ENCODE results near the gene RNF40.

Gene RNF40

DNA sequence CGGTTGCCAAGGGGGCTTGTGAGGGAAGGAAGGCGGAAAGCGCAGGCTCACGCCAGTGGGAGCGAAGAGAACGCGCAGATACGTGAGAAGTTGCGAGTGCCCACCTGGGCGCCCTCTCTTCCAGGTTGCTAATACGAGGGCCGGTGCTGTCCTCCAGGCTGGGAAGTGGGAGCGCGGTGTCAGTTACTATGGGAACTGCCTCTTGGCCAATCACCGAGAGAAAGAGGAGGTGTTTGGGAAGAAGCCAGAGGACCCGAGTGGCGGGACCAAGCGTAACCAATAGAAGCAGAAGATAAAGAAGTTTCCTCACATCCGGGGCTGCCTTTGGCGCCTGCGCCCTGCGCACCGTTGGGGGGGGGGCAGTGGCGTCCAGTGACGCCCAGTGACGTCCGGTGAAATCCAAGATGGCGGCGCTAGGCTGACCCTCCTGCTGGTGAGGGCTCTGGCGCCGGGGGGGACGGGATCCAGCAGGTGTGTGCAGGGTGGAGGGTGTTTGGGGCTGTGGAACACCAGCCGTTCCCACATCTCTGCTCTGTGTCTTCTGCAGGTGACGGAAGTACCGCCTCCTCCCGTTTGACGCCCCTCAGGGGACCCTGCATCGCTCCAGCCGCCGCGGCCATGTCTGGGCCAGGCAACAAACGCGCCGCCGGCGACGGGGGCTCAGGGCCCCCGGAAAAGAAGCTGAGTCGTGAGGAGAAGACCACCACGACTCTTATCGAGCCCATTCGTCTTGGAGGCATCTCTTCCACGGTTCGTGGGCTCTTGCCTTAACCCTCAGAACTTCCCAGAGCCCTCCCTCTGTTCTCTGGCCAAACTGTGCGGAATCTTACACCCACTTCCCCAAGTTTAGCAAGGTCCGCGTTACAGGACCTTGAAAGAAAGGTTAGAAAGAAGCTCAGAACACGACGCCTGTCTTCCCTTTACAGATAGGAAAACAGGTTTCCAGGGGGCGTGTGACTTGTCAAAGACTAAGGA is at the start of gene RNF40, which contains the start of gene CFAP119:
Gene RNF40, plus strand, starts transcription at position 395 of the 975 bp plus-strand sequence. Its CDS starts 224 bp downstream, at position 619.
Gene CFAP119, minus strand, starts transcription at position 135 of the 975 bp plus-strand sequence. CDS start 314 bp downstream, outside the sequence.
- DNase-seq: peak; percentile 94

DNA sequence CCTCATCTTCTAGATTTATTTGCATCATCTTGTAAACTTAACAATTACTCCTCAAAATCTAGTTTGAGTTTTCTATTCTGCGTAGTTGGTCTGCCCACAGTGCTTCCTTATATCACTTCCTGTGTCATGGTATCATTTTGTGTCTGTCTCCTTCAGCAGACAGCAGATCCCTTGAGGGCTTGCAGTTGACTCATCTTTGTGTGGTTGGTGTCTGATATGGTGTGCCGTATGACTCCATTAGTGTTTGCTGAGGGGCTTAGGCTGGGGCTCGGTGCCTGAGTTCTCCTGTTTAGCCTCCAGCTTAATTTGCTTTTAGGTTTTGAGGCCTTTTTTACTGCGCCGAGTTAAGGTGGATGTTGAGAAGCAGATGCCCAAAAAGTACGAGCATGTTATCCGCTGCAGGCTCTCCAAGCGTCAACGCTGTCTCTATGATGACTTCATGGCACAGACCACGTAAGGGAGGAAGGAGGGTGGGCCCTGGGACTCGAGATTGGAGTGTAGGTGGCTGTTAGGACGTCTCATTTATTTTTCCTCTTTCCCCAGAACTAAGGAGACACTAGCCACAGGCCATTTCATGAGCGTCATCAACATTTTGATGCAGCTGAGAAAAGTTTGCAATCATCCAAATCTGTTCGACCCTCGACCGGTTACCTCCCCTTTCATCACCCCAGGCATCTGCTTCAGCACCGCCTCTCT is 46.2 kb upstream of the RNF40 start:
- peak; percentile 61 to 65 for DNase-seq

DNA sequence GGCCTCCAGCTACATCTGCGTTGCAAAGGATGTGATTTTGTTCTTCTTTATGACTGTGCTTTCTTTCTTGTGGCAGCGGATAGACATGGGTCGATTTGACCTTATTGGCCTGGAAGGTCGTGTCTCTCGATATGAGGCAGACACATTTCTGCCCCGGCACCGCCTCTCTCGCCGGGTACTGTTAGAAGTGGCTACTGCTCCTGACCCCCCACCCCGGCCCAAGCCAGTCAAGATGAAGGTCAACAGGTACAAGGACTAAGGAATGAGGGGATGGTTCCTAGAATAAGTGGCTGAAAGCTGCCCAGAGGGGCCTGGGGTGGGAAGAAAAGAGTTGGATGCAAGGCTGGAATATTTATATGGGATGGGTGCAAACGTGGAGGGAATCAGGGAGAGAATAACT is 42.0 kb upstream of the RNF40 start:
- DNase-seq: no peak

DNA sequence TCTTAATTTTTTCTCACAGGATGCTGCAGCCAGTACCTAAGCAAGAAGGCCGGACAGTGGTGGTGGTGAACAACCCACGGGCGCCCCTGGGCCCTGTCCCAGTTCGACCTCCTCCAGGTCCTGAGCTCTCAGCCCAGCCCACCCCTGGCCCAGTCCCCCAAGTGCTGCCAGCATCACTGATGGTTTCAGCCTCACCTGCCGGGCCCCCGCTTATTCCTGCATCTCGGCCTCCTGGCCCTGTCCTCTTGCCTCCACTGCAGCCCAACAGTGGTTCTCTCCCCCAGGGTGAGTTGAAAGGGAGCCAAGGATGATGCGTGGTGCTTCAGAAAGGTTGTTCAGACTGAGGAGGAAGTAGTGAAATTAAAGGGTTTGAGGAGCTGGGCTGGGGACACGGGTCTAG is 41.4 kb upstream of the RNF40 start:
- no peak for DNase-seq

DNA sequence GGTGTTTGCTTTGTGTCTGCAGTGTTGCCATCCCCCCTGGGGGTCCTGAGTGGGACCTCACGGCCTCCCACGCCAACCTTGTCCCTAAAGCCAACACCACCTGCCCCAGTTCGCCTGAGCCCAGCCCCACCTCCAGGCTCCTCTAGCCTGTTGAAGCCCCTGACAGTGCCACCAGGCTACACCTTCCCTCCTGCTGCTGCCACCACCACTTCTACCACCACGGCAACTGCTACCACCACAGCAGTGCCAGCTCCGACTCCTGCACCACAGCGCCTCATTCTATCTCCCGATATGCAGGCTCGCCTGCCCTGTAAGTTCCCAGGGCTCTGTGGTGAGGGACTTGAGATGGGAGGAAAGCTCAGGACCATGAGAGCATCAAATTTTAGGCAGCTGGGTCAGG is 41.0 kb upstream of the RNF40 start:
- DNase-seq: no peak

DNA sequence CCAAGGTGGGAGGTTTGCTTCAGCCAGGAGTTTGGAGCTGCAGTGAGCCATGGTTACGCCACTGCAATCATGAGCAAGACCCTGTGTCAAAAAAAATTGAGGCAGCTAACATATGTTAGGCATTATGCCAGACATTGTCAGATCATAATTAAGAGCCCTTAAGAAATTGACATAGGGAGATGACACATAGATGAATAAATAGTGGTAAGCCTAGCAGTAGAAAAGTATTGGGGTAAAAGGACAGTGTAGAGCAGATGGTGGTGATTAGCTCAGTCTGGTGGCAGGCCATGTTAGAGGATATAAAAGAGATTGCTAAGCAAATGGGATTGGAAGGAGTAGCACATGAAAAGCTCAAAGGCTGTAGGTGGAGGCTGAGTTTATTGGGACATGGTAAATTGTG is 40.5 kb upstream of the RNF40 start:
- no peak for DNase-seq

DNA sequence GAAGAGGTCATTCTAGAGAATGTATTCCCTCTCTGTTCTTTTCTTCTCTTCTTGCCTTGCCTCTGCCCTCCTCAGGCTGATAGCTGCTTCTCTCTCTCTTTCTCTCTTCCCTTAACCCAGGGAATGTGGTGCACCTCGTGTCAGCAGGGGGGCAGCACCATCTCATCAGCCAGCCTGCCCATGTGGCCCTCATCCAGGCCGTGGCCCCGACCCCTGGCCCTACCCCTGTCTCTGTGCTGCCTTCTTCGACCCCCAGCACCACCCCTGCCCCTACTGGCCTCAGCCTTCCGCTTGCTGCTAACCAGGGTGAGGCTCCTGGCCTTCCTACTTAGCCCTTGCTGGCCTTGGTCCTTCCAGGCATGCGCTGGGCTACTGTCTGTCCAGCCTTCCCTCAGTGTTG is 39.7 kb upstream of the RNF40 start:
- DNase-seq: no peak

DNA sequence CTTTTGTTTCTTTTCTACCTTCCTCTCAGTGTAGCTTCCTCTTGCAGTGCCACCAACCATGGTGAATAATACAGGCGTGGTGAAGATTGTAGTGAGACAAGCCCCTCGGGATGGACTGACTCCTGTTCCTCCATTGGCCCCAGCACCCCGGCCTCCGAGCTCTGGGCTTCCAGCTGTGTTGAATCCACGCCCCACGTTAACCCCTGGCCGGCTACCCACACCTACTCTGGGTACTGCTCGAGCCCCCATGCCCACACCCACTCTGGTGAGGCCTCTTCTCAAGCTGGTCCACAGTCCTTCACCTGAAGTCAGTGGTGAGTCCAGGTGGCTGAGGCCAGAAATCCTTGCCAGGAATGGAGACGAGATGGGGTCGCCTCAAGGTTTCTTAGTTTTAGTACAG is 39.2 kb upstream of the RNF40 start:
- no peak for DNase-seq

DNA sequence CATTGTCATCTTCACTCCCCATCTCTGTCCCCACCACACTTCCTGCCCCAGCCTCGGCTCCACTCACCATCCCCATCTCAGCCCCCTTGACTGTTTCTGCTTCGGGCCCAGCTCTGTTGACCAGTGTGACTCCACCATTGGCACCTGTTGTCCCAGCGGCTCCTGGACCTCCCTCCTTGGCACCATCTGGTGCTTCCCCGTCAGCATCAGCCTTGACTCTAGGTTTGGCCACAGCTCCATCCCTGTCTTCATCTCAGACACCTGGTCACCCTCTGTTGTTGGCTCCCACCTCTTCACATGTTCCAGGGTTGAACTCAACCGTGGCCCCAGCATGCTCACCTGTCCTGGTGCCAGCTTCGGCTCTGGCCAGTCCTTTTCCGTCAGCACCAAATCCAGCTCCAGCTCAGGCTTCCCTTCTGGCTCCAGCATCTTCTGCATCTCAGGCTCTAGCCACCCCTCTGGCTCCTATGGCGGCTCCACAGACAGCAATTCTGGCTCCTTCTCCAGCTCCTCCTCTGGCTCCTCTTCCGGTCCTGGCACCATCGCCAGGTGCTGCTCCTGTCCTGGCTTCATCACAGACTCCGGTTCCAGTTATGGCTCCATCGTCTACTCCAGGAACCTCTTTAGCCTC is 38.3 kb upstream of the RNF40 start:
- no peak for DNase-seq

DNA sequence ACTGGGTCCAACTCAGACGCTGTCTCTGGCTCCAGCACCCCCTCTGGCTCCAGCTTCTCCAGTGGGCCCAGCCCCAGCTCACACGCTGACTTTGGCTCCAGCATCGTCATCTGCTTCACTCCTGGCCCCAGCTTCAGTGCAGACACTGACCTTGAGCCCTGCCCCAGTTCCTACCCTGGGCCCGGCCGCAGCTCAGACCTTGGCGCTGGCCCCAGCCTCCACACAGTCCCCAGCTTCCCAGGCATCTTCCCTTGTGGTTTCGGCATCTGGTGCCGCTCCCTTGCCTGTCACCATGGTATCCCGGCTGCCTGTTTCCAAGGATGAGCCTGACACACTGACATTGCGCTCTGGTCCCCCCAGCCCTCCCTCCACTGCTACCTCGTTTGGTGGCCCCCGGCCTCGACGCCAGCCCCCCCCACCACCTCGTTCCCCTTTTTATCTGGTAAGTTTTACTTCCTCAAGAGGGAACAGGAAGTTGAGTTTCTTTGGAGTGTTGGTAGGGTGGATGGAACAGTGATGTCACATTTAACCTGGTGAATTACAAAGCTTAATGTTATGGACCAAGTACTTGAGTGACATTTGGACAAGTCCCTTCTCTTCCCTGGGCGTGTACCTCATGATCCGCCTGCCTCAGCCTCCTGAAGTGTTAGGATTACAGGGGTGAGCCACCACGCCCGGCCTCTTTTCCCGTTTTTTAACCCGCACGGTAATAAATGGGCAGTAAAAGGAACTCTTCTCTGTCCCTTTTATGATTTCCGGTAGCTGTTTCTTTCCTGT is 37.3 kb upstream of the RNF40 start:
- peak; percentile 14 to 46 for DNase-seq

DNA sequence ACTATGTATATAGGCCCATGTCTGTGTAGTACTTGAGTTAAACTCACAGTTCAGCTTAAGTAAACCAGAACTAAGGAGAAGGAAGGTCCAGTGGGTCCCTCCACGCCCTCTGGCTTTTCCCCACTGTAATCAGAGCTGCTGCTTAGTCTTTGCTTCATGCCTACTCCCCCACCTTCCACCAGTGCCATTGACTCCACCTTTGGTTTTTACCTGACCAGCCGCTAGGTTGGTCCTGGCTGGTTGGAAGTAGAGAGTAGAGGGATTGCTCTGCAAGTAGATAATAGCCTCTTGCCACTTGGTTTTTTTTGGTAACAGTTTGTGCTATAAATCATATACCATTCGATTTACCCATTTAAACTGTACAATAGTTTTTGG is 36.7 kb upstream of the RNF40 start:
- no peak for DNase-seq

DNA sequence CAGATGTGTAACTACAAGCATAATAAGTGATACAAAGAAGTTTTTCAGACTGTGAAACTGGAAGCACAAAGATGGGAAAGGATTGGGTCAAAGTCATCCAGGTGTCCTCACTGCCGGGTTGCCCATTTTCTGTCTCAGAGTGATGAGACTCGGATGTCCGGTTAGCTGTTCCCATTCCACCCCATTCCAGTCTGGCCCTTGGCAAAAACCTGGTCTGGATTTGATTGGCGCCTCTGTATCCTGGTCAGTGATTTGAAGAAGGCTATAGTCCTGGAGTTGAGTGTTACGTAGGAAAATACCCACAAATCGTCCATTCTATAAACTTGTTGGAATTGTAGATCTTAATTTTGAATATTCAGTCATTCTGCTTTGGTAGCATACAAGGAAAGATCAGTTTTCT is 33.8 kb upstream of the RNF40 start:
- no peak for DNase-seq

DNA sequence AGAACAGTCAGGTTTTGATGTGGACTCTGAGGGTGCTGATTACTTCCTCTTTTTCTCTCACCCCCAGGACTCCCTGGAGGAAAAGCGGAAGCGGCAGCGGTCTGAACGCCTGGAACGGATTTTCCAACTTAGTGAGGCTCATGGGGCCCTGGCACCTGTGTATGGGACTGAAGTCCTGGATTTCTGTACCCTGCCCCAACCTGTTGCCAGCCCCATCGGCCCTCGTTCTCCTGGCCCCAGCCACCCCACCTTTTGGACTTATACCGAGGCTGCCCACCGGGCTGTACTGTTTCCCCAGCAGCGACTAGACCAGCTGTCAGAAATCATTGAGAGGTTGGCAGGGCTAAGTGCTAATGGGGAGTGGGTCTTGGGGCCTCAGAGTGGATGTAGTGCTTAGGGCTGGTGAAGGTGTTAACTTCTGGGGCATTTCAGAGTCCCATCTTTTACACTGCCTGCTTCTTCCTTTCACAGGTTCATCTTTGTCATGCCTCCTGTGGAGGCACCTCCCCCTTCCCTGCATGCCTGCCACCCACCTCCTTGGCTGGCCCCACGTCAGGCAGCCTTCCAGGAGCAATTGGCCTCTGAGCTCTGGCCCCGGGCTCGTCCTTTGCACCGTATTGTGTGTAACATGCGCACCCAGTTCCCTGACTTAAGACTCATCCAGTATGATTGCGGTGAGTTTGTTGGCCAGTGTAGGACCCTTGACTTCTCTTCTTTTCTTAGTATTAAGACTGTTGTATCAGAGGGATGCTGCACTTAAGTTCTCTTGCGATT is 33.0 kb upstream of the RNF40 start:
- DNase-seq: peak in 1 of 2 donors; percentile 39

DNA sequence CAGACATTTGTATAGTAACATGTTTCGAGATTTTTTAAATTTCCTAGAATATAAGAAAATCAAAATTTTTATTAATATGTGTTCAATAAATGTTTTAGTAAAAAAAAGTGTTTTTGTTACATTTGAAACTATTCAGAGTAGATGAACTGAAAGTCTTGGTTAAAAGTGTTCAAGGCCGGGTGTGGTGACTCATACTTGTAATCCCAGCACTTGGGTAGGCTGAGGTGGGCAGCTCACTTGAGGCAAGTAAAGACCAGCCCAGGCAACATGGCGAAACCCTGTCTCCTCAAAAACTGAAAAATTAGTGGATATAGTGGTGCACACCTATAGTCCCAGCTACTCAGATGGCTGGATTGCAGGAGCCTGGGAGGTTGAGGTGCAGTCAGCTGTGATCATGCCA is 30.7 kb upstream of the RNF40 start:
- DNase-seq: no peak

DNA sequence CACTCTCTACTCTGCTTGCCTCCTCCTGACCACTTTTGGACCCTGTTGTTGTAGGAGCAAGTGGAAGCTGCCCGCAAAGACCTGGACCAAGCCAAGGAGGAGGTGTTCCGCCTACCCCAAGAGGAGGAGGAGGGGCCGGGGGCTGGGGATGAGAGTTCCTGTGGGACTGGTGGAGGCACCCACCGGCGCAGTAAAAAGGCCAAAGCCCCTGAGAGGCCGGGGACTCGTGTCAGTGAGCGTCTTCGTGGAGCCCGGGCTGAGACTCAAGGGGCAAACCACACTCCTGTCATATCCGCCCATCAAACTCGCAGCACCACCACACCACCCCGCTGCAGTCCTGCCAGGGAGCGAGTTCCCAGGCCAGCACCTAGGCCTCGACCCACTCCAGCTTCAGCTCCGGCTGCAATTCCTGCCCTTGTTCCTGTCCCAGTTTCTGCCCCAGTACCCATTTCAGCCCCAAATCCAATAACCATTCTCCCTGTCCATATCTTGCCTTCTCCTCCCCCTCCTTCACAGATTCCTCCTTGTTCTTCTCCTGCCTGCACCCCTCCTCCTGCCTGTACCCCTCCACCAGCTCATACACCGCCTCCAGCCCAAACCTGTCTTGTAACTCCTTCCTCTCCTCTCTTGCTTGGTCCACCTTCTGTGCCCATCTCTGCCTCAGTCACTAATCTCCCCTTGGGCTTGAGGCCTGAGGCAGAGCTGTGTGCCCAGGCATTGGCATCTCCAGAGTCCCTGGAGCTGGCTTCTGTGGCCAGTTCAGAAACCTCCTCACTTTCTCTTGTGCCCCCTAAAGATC is 24.9 kb upstream of the RNF40 start:
- DNase-seq: no peak

DNA sequence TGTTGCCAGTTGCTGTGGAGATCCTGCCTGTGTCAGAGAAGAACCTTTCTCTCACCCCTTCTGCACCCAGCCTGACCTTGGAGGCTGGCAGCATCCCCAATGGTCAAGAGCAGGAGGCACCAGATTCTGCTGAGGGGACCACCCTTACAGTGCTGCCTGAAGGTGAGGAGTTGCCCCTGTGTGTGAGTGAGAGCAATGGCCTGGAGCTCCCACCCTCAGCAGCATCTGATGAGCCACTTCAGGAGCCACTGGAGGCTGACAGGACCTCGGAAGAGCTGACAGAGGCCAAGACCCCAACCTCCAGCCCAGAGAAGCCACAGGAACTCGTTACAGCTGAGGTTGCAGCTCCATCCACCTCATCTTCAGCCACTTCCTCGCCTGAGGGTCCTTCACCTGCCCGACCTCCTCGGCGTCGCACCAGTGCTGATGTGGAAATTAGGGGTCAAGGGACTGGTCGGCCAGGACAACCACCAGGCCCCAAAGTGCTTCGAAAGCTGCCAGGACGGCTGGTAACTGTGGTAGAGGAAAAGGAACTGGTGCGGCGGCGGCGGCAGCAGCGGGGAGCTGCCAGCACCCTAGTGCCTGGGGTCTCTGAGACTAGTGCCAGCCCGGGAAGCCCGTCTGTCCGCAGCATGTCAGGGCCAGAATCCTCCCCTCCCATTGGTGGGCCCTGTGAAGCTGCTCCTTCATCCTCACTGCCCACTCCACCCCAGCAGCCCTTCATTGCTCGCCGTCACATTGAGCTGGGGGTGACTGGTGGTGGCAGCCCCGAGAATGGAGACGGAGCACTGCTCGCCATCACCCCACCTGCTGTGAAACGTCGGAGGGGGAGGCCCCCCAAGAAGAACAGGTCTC is 24.1 kb upstream of the RNF40 start:
- DNase-seq: no peak

DNA sequence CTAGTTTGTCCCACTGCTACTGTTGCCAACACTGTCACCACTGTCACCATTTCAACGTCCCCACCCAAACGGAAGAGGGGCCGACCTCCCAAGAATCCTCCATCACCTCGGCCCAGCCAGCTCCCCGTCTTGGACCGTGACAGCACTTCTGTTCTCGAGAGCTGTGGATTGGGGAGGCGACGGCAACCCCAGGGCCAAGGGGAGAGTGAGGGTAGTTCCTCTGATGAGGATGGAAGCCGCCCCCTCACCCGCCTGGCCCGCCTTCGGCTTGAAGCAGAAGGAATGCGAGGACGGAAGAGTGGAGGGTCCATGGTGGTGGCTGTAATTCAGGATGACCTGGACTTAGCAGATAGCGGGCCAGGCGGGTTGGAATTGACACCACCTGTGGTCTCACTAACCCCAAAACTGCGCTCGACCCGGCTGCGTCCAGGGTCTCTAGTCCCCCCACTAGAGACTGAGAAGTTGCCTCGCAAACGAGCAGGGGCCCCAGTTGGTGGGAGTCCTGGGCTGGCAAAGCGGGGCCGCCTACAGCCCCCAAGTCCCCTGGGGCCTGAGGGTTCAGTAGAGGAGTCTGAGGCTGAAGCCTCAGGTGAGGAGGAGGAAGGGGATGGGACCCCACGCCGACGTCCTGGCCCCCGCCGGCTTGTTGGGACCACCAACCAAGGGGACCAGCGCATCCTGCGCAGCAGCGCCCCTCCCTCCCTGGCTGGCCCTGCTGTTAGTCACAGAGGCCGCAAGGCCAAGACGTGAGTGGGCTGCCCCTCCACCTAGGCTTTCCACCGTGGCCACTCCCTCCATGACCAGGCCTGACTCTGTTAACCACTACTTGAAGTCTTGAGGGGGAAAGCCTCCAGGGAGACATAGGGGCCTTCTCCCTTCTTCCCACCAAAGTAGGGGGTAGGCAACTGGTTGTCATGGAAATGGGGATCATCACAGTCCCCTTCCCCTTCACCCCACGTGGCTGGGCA is 22.9 kb upstream of the RNF40 start:
- DNase-seq: no peak

DNA sequence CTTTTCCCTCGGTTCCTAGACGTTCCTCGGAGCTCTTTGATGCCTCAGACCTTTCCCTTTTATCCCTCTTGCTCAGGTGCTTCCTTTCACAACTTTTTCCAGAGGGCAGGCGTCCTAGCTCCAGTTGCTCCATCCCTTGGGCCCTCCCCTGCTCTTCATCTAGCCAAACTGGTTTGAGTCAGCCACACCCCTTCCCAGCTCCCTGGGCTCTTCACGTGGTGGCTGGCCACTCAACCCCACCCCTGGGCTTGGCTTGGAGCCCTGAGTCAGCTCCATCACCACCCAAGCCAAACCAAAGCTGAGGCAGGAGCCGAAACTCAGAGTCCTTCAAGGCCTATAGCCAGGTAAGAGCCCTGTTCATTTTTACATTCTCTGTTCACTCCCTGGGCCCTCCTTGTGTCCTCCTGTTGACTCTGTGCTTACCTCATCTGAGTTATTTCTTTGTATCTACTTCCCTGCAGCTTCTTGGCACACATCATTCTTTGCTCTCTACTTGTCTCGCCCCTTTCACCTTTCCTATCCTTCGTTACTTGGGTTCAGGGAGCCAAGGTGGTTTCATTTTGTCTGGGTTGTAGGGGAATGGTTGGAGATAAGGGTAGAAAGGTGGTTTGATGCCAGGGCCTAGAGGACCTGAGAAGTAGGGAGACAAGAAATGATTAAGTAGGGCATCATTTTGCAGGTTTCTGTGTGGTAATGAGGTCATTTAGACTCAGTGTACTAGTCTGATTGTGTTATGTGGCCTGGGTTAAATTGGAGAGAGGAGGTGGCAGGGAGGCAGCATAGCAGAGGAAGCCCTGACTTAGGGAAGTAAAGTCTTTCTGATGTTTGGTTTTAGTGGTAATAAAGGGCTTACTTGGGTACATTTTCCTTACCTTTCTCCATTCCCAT is 21.5 kb upstream of the RNF40 start:
- DNase-seq: no peak

Data from CD4-positive, alpha-beta T cell treated with Interleukin-4 for 1 hour (primary cell).